Fibroblast of the aortic adventitia (primary cell): Measurements from ENCODE around the gene NOB1. TPM values are rescaled to one million over a fixed set of nuclear protein-coding genes. Genes with fewer than 3 reads are reported as not detected.
A peak's percentile ranks its signal among the peaks of the same experiment; 100 is the strongest.
"Not testable (repeated sequence)": the region's sequence is repeated elsewhere in the genome, so short reads cannot be mapped to it uniquely, and the experiment has no call there.

ENCODE experiments used
- DNase-seq: peaks from one replicate; pipeline ENCODE4 v3.0.0-alpha.2; 2010; ENCODE audit warnings: low read depth
- H3K4me3 ChIP-seq: 2 replicates; pipeline ENCODE4 v1.5.1; 2011; ENCODE audit warnings: low read depth, mild to moderate bottlenecking, control low read depth, low read length, moderate library complexity
- total RNA-seq: library from RNA; depleted of rRNA; stranded (reverse); fragments of >200 nt; gene quantifications from 2 replicates; pipeline ENCODE4 v1.2.3, GENCODE V29; 2012; ENCODE audit warnings: low replicate concordance
- TF ChIP-seq, protein P1 (sequence below): IDR thresholded peaks from 2 replicates; pipeline ENCODE4 v1.5.1; 2011; ENCODE audit warnings: mild to moderate bottlenecking, low read length, control low read depth, inconsistent platforms; ENCODE audit not compliant: insufficient read depth

Gene NOB1
- total RNA-seq, 1 donor: 35.8 TPM

DNA sequence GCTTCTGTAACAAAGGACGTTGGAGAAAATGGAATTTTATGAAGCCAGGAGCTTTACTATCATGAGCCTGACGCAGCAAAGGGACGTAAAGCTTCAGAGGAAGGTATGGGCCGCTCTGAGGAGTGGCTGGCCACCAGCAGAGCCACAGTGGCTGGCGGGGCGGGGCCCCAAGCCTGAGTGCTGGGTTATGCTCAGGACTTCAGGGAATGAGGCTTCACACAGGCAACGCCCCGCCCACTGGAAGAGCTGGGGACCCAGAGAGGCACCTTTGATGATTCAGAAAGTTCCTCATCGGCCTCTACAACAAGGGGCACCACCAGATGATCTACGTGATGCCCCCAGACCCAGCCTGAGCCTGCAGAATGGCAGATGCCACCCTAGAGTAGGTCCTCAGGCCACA, 8.8 kb downstream of the NOB1 start:
- TF ChIP-seq, protein P1, sequence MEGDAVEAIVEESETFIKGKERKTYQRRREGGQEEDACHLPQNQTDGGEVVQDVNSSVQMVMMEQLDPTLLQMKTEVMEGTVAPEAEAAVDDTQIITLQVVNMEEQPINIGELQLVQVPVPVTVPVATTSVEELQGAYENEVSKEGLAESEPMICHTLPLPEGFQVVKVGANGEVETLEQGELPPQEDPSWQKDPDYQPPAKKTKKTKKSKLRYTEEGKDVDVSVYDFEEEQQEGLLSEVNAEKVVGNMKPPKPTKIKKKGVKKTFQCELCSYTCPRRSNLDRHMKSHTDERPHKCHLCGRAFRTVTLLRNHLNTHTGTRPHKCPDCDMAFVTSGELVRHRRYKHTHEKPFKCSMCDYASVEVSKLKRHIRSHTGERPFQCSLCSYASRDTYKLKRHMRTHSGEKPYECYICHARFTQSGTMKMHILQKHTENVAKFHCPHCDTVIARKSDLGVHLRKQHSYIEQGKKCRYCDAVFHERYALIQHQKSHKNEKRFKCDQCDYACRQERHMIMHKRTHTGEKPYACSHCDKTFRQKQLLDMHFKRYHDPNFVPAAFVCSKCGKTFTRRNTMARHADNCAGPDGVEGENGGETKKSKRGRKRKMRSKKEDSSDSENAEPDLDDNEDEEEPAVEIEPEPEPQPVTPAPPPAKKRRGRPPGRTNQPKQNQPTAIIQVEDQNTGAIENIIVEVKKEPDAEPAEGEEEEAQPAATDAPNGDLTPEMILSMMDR: no peak
- no peak overlapping the region for H3K4me3 ChIP-seq
- DNase-seq: no peak

GRCh38 chr16:69745232-69745612, 9.5 kb downstream of the NOB1 start:
- H3K4me3 ChIP-seq: no peak overlapping the region
- TF ChIP-seq, protein P1: no peak
- no peak for DNase-seq

DNA sequence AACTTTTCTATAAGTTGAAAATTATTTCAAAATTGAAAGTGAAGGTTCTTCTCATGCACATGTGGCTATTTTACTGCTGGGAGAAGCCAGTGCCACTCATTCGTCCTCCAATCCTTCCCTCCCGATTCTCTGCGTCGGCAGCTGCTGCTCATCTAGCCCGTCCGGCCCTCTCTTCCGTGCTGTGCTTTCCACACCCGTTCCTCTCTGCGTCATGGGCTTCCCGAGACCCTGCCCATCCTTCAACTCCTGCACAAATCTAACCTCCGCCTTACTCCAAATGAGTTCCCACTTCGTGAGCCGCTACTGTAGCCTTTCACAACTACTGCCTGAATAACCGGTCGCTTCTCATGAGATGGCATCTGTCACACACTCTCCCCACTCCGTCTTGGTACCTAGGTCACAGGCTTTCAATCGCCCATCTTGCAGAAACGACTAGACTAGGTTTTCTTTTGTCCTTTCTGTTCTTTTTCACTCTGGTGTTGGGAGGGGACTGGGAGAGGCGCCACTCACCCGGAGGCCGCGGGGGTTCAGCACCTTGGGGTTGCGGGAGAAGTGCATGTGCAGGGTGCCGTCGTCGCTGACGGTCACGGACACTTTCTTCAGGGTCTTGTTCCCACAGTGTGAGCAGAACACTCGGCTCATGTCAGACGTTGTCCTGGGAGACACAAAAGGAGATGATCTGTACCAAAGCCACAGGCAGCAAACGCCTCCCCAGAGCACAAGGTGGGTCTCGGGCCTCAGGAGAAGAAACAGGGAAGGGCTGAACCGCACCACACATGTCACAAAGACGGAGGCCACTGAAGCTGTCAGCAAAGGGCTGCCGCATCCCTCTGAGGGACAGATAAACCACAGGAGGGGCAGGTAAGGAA, 10.1 kb downstream of the NOB1 start:
- H3K4me3 ChIP-seq: no peak overlapping the region
- TF ChIP-seq, protein P1: no peak

DNA sequence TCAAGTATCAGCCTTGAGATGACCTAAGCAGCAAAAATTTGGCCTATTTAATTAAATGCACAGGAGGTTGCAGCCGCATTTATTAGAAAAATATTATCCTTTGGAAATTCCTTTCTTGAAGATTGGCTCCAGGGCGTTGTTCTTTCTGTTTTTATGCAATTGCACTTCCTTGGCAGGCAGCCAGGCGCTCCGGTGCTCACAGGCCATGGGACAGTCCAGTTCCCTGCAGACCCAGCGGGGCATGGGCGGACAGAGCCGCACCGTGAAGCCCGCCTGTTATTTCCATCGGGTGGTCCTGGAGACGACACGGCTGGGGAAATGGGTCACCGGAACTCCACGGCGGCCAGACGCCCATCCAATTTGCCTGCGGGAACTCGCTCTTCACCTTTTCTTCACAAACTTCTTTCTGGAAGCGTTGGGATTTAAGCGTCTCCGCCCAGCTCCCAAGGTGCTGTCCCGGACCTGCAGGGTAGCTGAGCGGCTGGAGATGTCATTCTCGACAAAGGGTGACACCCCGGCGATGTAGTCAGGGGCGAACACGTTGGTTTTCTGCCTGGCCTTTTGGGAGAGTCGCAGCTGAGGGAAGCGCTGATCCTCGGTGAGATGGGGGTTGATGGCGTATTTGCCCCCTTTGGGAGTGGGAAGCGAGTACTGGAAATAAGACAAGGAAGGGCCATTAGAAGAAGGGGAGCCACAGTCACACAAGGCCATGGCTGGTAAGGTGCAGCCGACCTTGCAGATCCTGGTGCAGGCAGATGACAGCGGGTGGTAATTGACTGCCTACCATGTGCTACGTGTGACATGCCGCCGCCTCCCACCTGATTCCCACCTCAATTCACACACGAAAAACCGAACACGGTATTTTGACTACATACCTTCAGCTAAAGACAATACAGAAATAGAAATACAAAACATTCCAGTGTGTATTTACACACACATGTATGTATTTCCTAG, 12.5 kb downstream of the NOB1 start:
- no peak overlapping the region for H3K4me3 ChIP-seq
- peak; percentile 53 for DNase-seq
- TF ChIP-seq, protein P1: no peak

More for the DNA sequence above, 10.1 kb downstream of the NOB1 start:
- no peak for DNase-seq

- peak; percentile 19 for DNase-seq
- TF ChIP-seq, protein P1: no peak
- no peak overlapping the region for H3K4me3 ChIP-seq
These were observed 13.2 kb downstream of the NOB1 start for GRCh38 chr16:69741519-69741918.

- TF ChIP-seq, protein P1: no peak
- no peak overlapping the region for H3K4me3 ChIP-seq
- no peak for DNase-seq
These were observed 22.6 kb downstream of the NOB1 start for GRCh38 chr16:69732101-69732500.

GRCh38 chr16:69731280-69731679, 23.4 kb downstream of the NOB1 start:
- H3K4me3 ChIP-seq, DNase-seq: not testable (repeated sequence)

- not testable (repeated sequence) for DNase-seq, H3K4me3 ChIP-seq
These were observed 25.7 kb downstream of the NOB1 start for GRCh38 chr16:69729030-69729429.
